ENCODE data around the gene SERPIND1. TPM values are rescaled to one million over a fixed set of nuclear protein-coding genes. Genes with fewer than 3 reads are reported as not detected.

Gene SERPIND1
- total and polyA plus RNA-seq, 2 donors (not counting 1 experiment from before 2014, with no cell fraction given): not detected

DNA sequence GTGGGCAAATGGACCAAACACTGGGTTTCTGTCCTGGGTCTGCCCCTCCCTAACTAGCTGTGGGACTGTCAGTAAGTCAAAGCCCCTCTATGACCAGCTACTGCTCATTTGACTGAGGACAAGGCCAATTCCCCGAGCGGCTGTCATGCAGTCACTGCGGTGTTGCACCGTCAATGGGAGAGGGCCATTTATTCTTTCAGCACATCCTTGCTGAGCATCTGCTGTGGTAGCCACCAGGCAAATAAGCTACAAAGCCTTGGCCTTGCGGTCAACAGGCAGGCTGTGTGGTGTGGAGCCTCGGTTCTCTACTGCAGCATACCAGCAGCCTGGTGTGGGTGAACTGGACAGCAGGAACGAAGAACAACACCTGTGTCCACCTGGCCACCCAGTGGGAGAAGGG is 25.8 kb upstream of the SERPIND1 start:
- ChIA-PET CTCF (no interaction called here), POLR2A (no interaction called here)
- Mint-ChIP-seq H3K27ac (peak overlapping the region; percentile 60), H3K27me3 (no peaks in the 10 kb centered on the region), H3K4me3 (no peak overlapping the region), H3K9me3 (ENCODE audit: insufficient read depth) (no peaks in the 10 kb centered on the region), H3K4me1 (peaks cover 52% of the 10 kb centered on the region)
- no peaks in the 10 kb centered on the region for H3K9me3 ChIP-seq (ENCODE audit: control extremely low read depth in 1 of 3, control insufficient read depth in 2 of 3, insufficient read depth in 1 of 3, low read length in 2 of 3)
- ATAC-seq (ENCODE audit: low read depth) (no peak), DNase-seq (no peak)
- H3K4me2 ChIP-seq (replicated peaks; ENCODE audit: low read depth, low read length, poor library complexity, severe bottlenecking): peak overlapping the region; percentile 42
- H3K9ac ChIP-seq (ENCODE audit: low read length): no peak overlapping the region
- TF ChIP-seq EZH2 (IDR thresholded peaks at IDR 0.05; ENCODE audit: borderline replicate concordance, insufficient read depth, low read depth, low read length, poor library complexity, severe bottlenecking): no peak
- no peak for TF ChIP-seq CTCF (IDR thresholded peaks at IDR 0.05)
- no peak overlapping the region for H3K4me3 ChIP-seq (ENCODE audit: control extremely low read depth in 1 of 5, extremely low read depth in 1 of 5, insufficient read depth in 1 of 5, low read depth in 2 of 5, low read length in 4 of 5)
- H3K36me3 ChIP-seq (replicated peaks in 1 of 2; ENCODE audit: control extremely low read depth in 1 of 2, control insufficient read depth in 1 of 2, extremely low read depth in 1 of 2, insufficient read depth in 2 of 2, low read length in 1 of 2): peaks cover 0 to 59% of the 10 kb centered on the region in 2 experiments
- peak overlapping the region in 1 of 2 donors; percentile 69 for H3K27ac ChIP-seq (ENCODE audit: low read length in 2 of 2)
- peaks cover 24 to 48% of the 10 kb centered on the region in 2 donors for H3K4me1 ChIP-seq (ENCODE audit: control insufficient read depth in 2 of 2, insufficient read depth in 2 of 2, low read length in 2 of 2)
- H3K27me3 ChIP-seq (replicated peaks in 1 of 4; ENCODE audit: control extremely low read depth in 1 of 4, control insufficient read depth in 3 of 4, insufficient read depth in 4 of 4, low read length in 3 of 4): no peaks in the 10 kb centered on the region
- H3K79me2 ChIP-seq (ENCODE audit: control insufficient read depth, insufficient read depth, low read length): no peaks in the 10 kb centered on the region
- H2AFZ ChIP-seq (ENCODE audit: insufficient read depth, low read depth, low read length, poor library complexity, severe bottlenecking): no peak overlapping the region
- H4K20me1 ChIP-seq (ENCODE audit: control insufficient read depth, insufficient read depth, low read length, poor library complexity, severe bottlenecking): no peaks in the 10 kb centered on the region
- 89% methylated on average over 5 of the region's 7 CpGs for WGBS (ENCODE audit: insufficient coverage)
- intact Hi-C loops (cut with micrococcal nuclease): no loop called here

GRCh38 chr22:20748731-20749428 is 25.0 kb upstream of the SERPIND1 start:
- Mint-ChIP-seq H3K4me3 (peak overlapping the region; percentile 30), H3K4me1 (peaks cover 52% of the 10 kb centered on the region), H3K9me3 (ENCODE audit: insufficient read depth) (no peaks in the 10 kb centered on the region), H3K27ac (peak overlapping the region; percentile 60), H3K27me3 (no peaks in the 10 kb centered on the region)
- no peak overlapping the region for H2AFZ ChIP-seq (ENCODE audit: insufficient read depth, low read depth, low read length, poor library complexity, severe bottlenecking)
- H3K79me2 ChIP-seq (ENCODE audit: control insufficient read depth, insufficient read depth, low read length): no peaks in the 10 kb centered on the region
- no peaks in the 10 kb centered on the region for H4K20me1 ChIP-seq (ENCODE audit: control insufficient read depth, insufficient read depth, low read length, poor library complexity, severe bottlenecking)
- H3K9ac ChIP-seq (ENCODE audit: low read length): peak overlapping the region; percentile 32
- peak overlapping the region in 1 of 5 experiments; percentile 22 for H3K4me3 ChIP-seq (ENCODE audit: control extremely low read depth in 1 of 5, extremely low read depth in 1 of 5, insufficient read depth in 1 of 5, low read depth in 2 of 5, low read length in 4 of 5)
- peak overlapping the region; percentile 50 to 69 for H3K27ac ChIP-seq (ENCODE audit: low read length in 2 of 2)
- intact Hi-C loops (cut with micrococcal nuclease): no loop called here
- WGBS (ENCODE audit: insufficient coverage): 12% methylated on average over 5 of the region's 9 CpGs
- H3K27me3 ChIP-seq (replicated peaks in 1 of 4; ENCODE audit: control extremely low read depth in 1 of 4, control insufficient read depth in 3 of 4, insufficient read depth in 4 of 4, low read length in 3 of 4): no peaks in the 10 kb centered on the region
- peaks cover 24 to 48% of the 10 kb centered on the region in 2 donors for H3K4me1 ChIP-seq (ENCODE audit: control insufficient read depth in 2 of 2, insufficient read depth in 2 of 2, low read length in 2 of 2)
- ATAC-seq (ENCODE audit: low read depth) (peak; percentile 84), DNase-seq (peak; percentile 53)
- CTCF ChIA-PET: interaction anchor here (1.3 kb wide), 1 partner anchor 10 kb away, joined by 4 read pairs; no protein-coding TSS in a partner anchor
- TF ChIP-seq CTCF (IDR thresholded peaks at IDR 0.05) (no peak), EZH2 (IDR thresholded peaks at IDR 0.05; ENCODE audit: borderline replicate concordance, insufficient read depth, low read depth, low read length, poor library complexity, severe bottlenecking) (no peak)
- H3K36me3 ChIP-seq (replicated peaks in 1 of 2; ENCODE audit: control extremely low read depth in 1 of 2, control insufficient read depth in 1 of 2, extremely low read depth in 1 of 2, insufficient read depth in 2 of 2, low read length in 1 of 2): peaks cover 0 to 55% of the 10 kb centered on the region in 2 experiments
- no peaks in the 10 kb centered on the region for H3K9me3 ChIP-seq (ENCODE audit: control extremely low read depth in 1 of 3, control insufficient read depth in 2 of 3, insufficient read depth in 1 of 3, low read length in 2 of 3)
- POLR2A ChIA-PET: no interaction called here
- H3K4me2 ChIP-seq (replicated peaks; ENCODE audit: low read depth, low read length, poor library complexity, severe bottlenecking): peak overlapping the region; percentile 42
